ENCODE results near the gene WDFY1.

The WDFY1 gene

GRCh38 chr2:223934870-223935269, 10.3 kb downstream of the WDFY1 start:
- DNase-seq = no peak
- intact Hi-C loops (cut with DNase I) = no loop called here

- intact Hi-C loops (cut with DNase I) = no loop called here
- DNase-seq = no peak
Observed at GRCh38 chr2:223932816-223933800, 12.0 kb downstream of the WDFY1 start.

- peak; percentile 47 to 96 (median 72) for DNase-seq
- intact Hi-C loops (cut with DNase I) = loop anchor here (2.0 kb wide), 1 partner anchor 26 kb away; the partner anchor contains the start of gene MRPL44
Observed at GRCh38 chr2:223930103-223930976, 14.8 kb downstream of the WDFY1 start.

GRCh38 chr2:223929571-223930102, 15.5 kb downstream of the WDFY1 start:
- intact Hi-C loops (cut with DNase I) = loop anchor here (2.0 kb wide), 1 partner anchor 27 kb away; the partner anchor contains the start of gene MRPL44
- no peak for DNase-seq

- no peak for DNase-seq
- intact Hi-C loops (cut with DNase I) = no loop called here
Observed at GRCh38 chr2:223928113-223929006, 16.8 kb downstream of the WDFY1 start.

GRCh38 chr2:223925106-223925505, 20.0 kb downstream of the WDFY1 start:
- intact Hi-C loops (cut with DNase I) = no loop called here
- DNase-seq = no peak

- DNase-seq = no peak
- intact Hi-C loops (cut with DNase I) = no loop called here
Observed at GRCh38 chr2:223923976-223924375, 21.2 kb downstream of the WDFY1 start.

- no peak for DNase-seq
- intact Hi-C loops (cut with DNase I) = no loop called here
Observed at GRCh38 chr2:223922308-223922707, 22.8 kb downstream of the WDFY1 start.

GRCh38 chr2:223921204-223921603, 23.9 kb downstream of the WDFY1 start:
- no peak for DNase-seq
- intact Hi-C loops (cut with DNase I) = no loop called here

GRCh38 chr2:223920109-223920508, 25.0 kb downstream of the WDFY1 start:
- intact Hi-C loops (cut with DNase I) = no loop called here
- DNase-seq = no peak

- intact Hi-C loops (cut with DNase I) = no loop called here
- no peak for DNase-seq
Observed at GRCh38 chr2:223918671-223919134, 26.4 kb downstream of the WDFY1 start.

GRCh38 chr2:223916181-223916920, 28.8 kb downstream of the WDFY1 start:
- intact Hi-C loops (cut with DNase I) = no loop called here

GRCh38 chr2:223915071-223915470, 30.1 kb downstream of the WDFY1 start:
- no peak for DNase-seq
- intact Hi-C loops (cut with DNase I) = no loop called here

More at GRCh38 chr2:223916181-223916920, 28.8 kb downstream of the WDFY1 start:
- no peak for DNase-seq

GRCh38 chr2:223914324-223914723, 30.8 kb downstream of the WDFY1 start:
- no peak for DNase-seq
- intact Hi-C loops (cut with DNase I) = no loop called here

GRCh38 chr2:223909001-223909741, 36.0 kb downstream of the WDFY1 start:
- DNase-seq = no peak
- intact Hi-C loops (cut with DNase I) = no loop called here

- intact Hi-C loops (cut with DNase I) = no loop called here
- no peak for DNase-seq
Observed at GRCh38 chr2:223908304-223908998, 36.7 kb downstream of the WDFY1 start.

GRCh38 chr2:223905996-223906395, 39.1 kb downstream of the WDFY1 start:
- no peak for DNase-seq
- intact Hi-C loops (cut with DNase I) = no loop called here

GRCh38 chr2:223901854-223902253, 43.3 kb downstream of the WDFY1 start:
- DNase-seq = no peak
- intact Hi-C loops (cut with DNase I) = no loop called here

Measured in posterior cingulate gyrus (tissue), 11 donors.